Measurements from ENCODE around the gene PLEKHA5. TPM values are rescaled to one million over a fixed set of nuclear protein-coding genes. Genes with fewer than 3 reads are reported as not detected.

PLEKHA5 gene
- polyA plus RNA-seq, 1 of the 3 experiments (the other 2 are of a cell fraction) = 7.1 TPM

DNA sequence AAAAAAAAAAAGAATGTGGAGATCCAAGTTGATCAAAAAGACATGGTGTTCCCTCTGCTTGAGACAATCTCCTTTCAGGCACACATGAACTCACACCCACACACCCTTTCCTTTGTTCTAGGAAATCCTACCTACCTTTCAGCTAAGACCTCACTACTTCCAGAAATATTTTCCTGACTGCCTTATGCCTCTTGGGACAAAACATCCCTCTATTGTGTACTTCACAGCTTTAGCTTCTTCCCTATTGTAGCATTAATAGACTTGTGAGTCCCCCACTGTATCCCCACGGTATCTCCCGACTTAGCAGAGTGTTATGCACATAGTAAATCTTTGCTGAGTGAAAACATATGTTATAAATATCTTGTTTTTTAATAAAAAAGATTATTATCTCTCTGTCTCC, 264.9 kb downstream of the PLEKHA5 start:
- no peaks in the 10 kb centered on the region for H3K79me2 ChIP-seq (ENCODE audit: insufficient read depth)
- TF ChIP-seq FOXJ3 (CRISPR knock-in tag; IDR thresholded peaks at IDR 0.05) = no peak
- TF ChIP-seq, protein P1, sequence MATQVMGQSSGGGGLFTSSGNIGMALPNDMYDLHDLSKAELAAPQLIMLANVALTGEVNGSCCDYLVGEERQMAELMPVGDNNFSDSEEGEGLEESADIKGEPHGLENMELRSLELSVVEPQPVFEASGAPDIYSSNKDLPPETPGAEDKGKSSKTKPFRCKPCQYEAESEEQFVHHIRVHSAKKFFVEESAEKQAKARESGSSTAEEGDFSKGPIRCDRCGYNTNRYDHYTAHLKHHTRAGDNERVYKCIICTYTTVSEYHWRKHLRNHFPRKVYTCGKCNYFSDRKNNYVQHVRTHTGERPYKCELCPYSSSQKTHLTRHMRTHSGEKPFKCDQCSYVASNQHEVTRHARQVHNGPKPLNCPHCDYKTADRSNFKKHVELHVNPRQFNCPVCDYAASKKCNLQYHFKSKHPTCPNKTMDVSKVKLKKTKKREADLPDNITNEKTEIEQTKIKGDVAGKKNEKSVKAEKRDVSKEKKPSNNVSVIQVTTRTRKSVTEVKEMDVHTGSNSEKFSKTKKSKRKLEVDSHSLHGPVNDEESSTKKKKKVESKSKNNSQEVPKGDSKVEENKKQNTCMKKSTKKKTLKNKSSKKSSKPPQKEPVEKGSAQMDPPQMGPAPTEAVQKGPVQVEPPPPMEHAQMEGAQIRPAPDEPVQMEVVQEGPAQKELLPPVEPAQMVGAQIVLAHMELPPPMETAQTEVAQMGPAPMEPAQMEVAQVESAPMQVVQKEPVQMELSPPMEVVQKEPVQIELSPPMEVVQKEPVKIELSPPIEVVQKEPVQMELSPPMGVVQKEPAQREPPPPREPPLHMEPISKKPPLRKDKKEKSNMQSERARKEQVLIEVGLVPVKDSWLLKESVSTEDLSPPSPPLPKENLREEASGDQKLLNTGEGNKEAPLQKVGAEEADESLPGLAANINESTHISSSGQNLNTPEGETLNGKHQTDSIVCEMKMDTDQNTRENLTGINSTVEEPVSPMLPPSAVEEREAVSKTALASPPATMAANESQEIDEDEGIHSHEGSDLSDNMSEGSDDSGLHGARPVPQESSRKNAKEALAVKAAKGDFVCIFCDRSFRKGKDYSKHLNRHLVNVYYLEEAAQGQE (IDR thresholded peaks at IDR 0.05; ENCODE audit: low read depth, low read length) = no peak
- no peak for TF ChIP-seq RXRA (IDR thresholded peaks at IDR 0.05; ENCODE audit: borderline replicate concordance, low read depth)
- no peak for TF ChIP-seq RAD21 (IDR thresholded peaks at IDR 0.05; ENCODE audit: low read length)
- TF ChIP-seq MEF2A (IDR thresholded peaks at IDR 0.05; ENCODE audit: borderline replicate concordance, low read depth) = no peak
- TF ChIP-seq RCOR1 (IDR thresholded peaks at IDR 0.05; ENCODE audit: low read length) = no peak
- H3K36me3 ChIP-seq (replicated peaks in 1 of 2; ENCODE audit: control insufficient read depth in 1 of 2, insufficient read depth in 2 of 2, low read length in 1 of 2) = no peaks in the 10 kb centered on the region
- H3F3A ChIP-seq (replicated peaks; ENCODE audit: insufficient read depth) = no peaks in the 10 kb centered on the region
- H4K20me1 ChIP-seq (ENCODE audit: insufficient read depth) = no peaks in the 10 kb centered on the region
- H3K9me3 ChIP-seq = no peaks in the 10 kb centered on the region
- no peak overlapping the region for H3K4me2 ChIP-seq
- H3K9me2 ChIP-seq = no peaks in the 10 kb centered on the region
- H3K4me3 ChIP-seq (ENCODE audit: low read depth in 2 of 2, low read length in 1 of 2) = no peak overlapping the region
- ChIA-PET CTCF (interaction anchor here (0.9 kb wide), 1 partner anchor 10 kb away, joined by 3 read pairs; no protein-coding TSS in a partner anchor), POLR2A (no interaction called here)
- H3K9ac ChIP-seq = no peak overlapping the region
- H3K27ac ChIP-seq (ENCODE audit: low read depth in 2 of 2, low read length in 1 of 2) = no peak overlapping the region
- WGBS (ENCODE audit: low lambda C conversion rate) = 50% methylated on average over 2 of the region's 2 CpGs
- no peak for DNase-seq
- no peaks in the 10 kb centered on the region for H3K27me3 ChIP-seq (ENCODE audit: insufficient read depth)
- no peak overlapping the region for H2AFZ ChIP-seq (ENCODE audit: low read depth)
- H3K4me1 ChIP-seq (ENCODE audit: control insufficient read depth in 1 of 2, insufficient read depth in 2 of 2, low read depth in 1 of 2, low read length in 1 of 2) = no peaks in the 10 kb centered on the region

DNA sequence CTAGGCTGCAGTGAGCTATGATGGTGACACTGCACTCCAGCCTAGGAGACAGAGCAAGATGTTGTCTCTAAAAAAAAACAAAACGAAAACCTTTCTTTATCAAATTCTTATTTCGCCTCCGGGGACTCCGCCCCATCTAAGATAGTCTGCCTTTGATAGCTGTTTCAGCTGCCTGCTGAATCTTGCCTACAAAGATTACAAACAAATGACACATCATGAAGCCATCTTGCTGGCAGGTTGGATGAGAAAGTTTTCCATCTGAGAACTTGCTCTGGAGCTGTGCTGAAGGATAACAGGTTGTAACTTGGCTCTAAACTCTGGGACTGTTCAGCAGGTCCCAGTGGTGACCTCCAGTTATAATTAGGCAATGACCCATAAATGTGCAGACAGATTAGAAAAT, 268.0 kb downstream of the PLEKHA5 start:
- H3K9me3 ChIP-seq = no peaks in the 10 kb centered on the region
- H4K20me1 ChIP-seq (ENCODE audit: insufficient read depth) = no peaks in the 10 kb centered on the region
- no peak overlapping the region for H3K4me2 ChIP-seq
- ChIA-PET CTCF (no interaction called here), POLR2A (no interaction called here)
- no peaks in the 10 kb centered on the region for H3K4me1 ChIP-seq (ENCODE audit: control insufficient read depth in 1 of 2, insufficient read depth in 2 of 2, low read depth in 1 of 2, low read length in 1 of 2)
- no peak overlapping the region for H3K9ac ChIP-seq
- no peak overlapping the region for H2AFZ ChIP-seq (ENCODE audit: low read depth)
- H3K9me2 ChIP-seq = no peaks in the 10 kb centered on the region
- no peaks in the 10 kb centered on the region for H3K36me3 ChIP-seq (replicated peaks in 1 of 2; ENCODE audit: control insufficient read depth in 1 of 2, insufficient read depth in 2 of 2, low read length in 1 of 2)
- H3K79me2 ChIP-seq (ENCODE audit: insufficient read depth) = no peaks in the 10 kb centered on the region
- no peak for TF ChIP-seq EP300 (IDR thresholded peaks at IDR 0.05; ENCODE audit: borderline replicate concordance in 1 of 2, low read depth in 1 of 2, low read length in 1 of 2)
- no peak for TF ChIP-seq EZH2phosphoT487 (IDR thresholded peaks at IDR 0.05; ENCODE audit: borderline replicate concordance, low read depth)
- no peak for TF ChIP-seq RAD21 (IDR thresholded peaks at IDR 0.05; ENCODE audit: low read length)
- TF ChIP-seq MEF2A (IDR thresholded peaks at IDR 0.05; ENCODE audit: borderline replicate concordance, low read depth) = no peak
- TF ChIP-seq RCOR1 (IDR thresholded peaks at IDR 0.05; ENCODE audit: low read length) = no peak
- no peak for TF ChIP-seq SIN3A (IDR thresholded peaks at IDR 0.05; ENCODE audit: borderline replicate concordance, low read depth, low read length)
- TF ChIP-seq TCF12 (IDR thresholded peaks at IDR 0.05) = no peak
- TF ChIP-seq, protein P2, sequence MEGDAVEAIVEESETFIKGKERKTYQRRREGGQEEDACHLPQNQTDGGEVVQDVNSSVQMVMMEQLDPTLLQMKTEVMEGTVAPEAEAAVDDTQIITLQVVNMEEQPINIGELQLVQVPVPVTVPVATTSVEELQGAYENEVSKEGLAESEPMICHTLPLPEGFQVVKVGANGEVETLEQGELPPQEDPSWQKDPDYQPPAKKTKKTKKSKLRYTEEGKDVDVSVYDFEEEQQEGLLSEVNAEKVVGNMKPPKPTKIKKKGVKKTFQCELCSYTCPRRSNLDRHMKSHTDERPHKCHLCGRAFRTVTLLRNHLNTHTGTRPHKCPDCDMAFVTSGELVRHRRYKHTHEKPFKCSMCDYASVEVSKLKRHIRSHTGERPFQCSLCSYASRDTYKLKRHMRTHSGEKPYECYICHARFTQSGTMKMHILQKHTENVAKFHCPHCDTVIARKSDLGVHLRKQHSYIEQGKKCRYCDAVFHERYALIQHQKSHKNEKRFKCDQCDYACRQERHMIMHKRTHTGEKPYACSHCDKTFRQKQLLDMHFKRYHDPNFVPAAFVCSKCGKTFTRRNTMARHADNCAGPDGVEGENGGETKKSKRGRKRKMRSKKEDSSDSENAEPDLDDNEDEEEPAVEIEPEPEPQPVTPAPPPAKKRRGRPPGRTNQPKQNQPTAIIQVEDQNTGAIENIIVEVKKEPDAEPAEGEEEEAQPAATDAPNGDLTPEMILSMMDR (IDR thresholded peaks at IDR 0.05) = no peak
- TF ChIP-seq YY1 (IDR thresholded peaks at IDR 0.05; ENCODE audit: low read depth) = no peak
- no peak for TF ChIP-seq FOXM1 (IDR thresholded peaks at IDR 0.05; ENCODE audit: low read depth)
- no peak for TF ChIP-seq JUND (IDR thresholded peaks at IDR 0.05)
- no peak for TF ChIP-seq ELF1 (IDR thresholded peaks at IDR 0.05)
- TF ChIP-seq MXI1 (IDR thresholded peaks at IDR 0.05; ENCODE audit: low read depth, low read length) = no peak
- TF ChIP-seq GATA2 (CRISPR knock-in tag; IDR thresholded peaks at IDR 0.05) = no peak
- TF ChIP-seq NFIC (IDR thresholded peaks at IDR 0.05; ENCODE audit: borderline replicate concordance) = no peak
- H3K27ac ChIP-seq (ENCODE audit: low read depth in 2 of 2, low read length in 1 of 2) = no peak overlapping the region
- DNase-seq = no peak
- 80% methylated on average over 4 of the region's 4 CpGs for WGBS (ENCODE audit: low lambda C conversion rate)
- H3K27me3 ChIP-seq (ENCODE audit: insufficient read depth) = no peaks in the 10 kb centered on the region
- no peak overlapping the region for H3K4me3 ChIP-seq (ENCODE audit: low read depth in 2 of 2, low read length in 1 of 2)
- no peaks in the 10 kb centered on the region for H3F3A ChIP-seq (replicated peaks; ENCODE audit: insufficient read depth)
